Fibroblast of lung (primary cell): Measurements from ENCODE around the gene CLCNKA. TPM values are rescaled to one million over a fixed set of nuclear protein-coding genes. Genes with fewer than 3 reads are reported as not detected.

Experiments used
- DNase-seq, 2 donors: peaks; one replicate each; pipeline versions ENCODE4 v3.0.0 to v3.0.0-alpha.2; 2010; ENCODE audit warnings: low read depth in 2 of 2
- H2AFZ ChIP-seq: 2 replicates; pipeline ENCODE4 v1.5.1; 2012; ENCODE audit warnings: low read length, control low read depth, inconsistent platforms
- H3K27ac ChIP-seq: 2 replicates; pipeline ENCODE4 v1.5.1; 2011; ENCODE audit warnings: low read length, control low read depth; ENCODE audit not compliant: insufficient read depth
- H3K27me3 ChIP-seq: 2 replicates; pipeline ENCODE4 v1.5.1; 2011; ENCODE audit warnings: mild to moderate bottlenecking, low read length; ENCODE audit not compliant: control insufficient read depth, insufficient read depth
- H3K36me3 ChIP-seq: 2 replicates; pipeline ENCODE4 v1.5.1; 2011; ENCODE audit warnings: low read length; ENCODE audit not compliant: control insufficient read depth, insufficient read depth
- H3K4me1 ChIP-seq: 2 replicates; pipeline ENCODE4 v1.5.1; 2011; ENCODE audit warnings: low read length; ENCODE audit not compliant: control insufficient read depth, insufficient read depth; ENCODE audit errors: extremely low read depth
- H3K4me2 ChIP-seq: 2 replicates; pipeline ENCODE4 v1.5.1; 2011; ENCODE audit warnings: low read length, control low read depth; ENCODE audit not compliant: insufficient read depth; ENCODE audit errors: extremely low read depth
- H3K4me3 ChIP-seq, 4 experiments: fragments of 200-600 bp in 1 of 4; sonication (generic) in 1 of 4; replicated peaks in 1 of 4; 2 replicates each; pipeline ENCODE4 v1.5.1; 2011 to 2016; ENCODE audit warnings: low read length in 4 of 4, low read depth in 3 of 4, mild to moderate bottlenecking in 3 of 4, control low read depth in 2 of 4, inconsistent platforms in 1 of 4, mixed read lengths in 1 of 4; ENCODE audit not compliant: insufficient read depth in 1 of 4; ENCODE audit errors: control extremely low read depth in 1 of 4
- H3K79me2 ChIP-seq: 2 replicates; pipeline ENCODE4 v1.5.1; 2012; ENCODE audit warnings: mild to moderate bottlenecking, low read length, inconsistent platforms; ENCODE audit not compliant: control insufficient read depth, insufficient read depth
- H3K9ac ChIP-seq: 2 replicates; pipeline ENCODE4 v1.5.1; 2011; ENCODE audit warnings: mild to moderate bottlenecking, low read length, control low read depth; ENCODE audit not compliant: insufficient read depth
- H3K9me3 ChIP-seq: 2 replicates; pipeline ENCODE4 v1.5.1; 2012; ENCODE audit warnings: low read depth, low read length; ENCODE audit not compliant: control insufficient read depth, insufficient read depth
- H4K20me1 ChIP-seq: 2 replicates; pipeline ENCODE4 v1.5.1; 2011; ENCODE audit warnings: low read length; ENCODE audit not compliant: control insufficient read depth, insufficient read depth; ENCODE audit errors: extremely low read depth
- EZH2 ChIP-seq: IDR thresholded peaks from 2 replicates; pipeline ENCODE4 v1.5.1; 2012; ENCODE audit warnings: low read length, control low read depth, mild to moderate bottlenecking; ENCODE audit errors: missing control alignments
- polyA plus RNA-seq, 2 donors: library from polyadenylated mRNA; depleted of rRNA in 1 of 2; stranded (reverse) in 1 of 2; unstranded in 1 of 2; fragments of >200 nt; gene quantifications; 2 replicates each; pipeline ENCODE4 v1.2.1, GENCODE V29; 2011 to 2012; ENCODE audit warnings: missing spikeins in 1 of 2
- total RNA-seq: library from RNA; depleted of rRNA; stranded (reverse); fragments of >200 nt; gene quantifications from 2 replicates; pipeline ENCODE4 v1.2.1, GENCODE V29; 2014
- TF ChIP-seq, protein P1 (sequence below), 2 donors: IDR thresholded peaks in 1 of 2; conservative IDR thresholded peaks in 1 of 2; 1 replicate in 1 of 2; 2 replicates in 1 of 2; pipeline ENCODE4 v1.5.1; 2011 to 2012; ENCODE audit warnings: low read length in 2 of 2, control low read depth in 1 of 2, inconsistent platforms in 1 of 2, low read depth in 1 of 2, mild to moderate bottlenecking in 1 of 2

CLCNKA gene
- total and polyA plus RNA-seq, 2 donors (not counting 1 experiment from before 2014, with no cell fraction given), result under 0.01 TPM; not detected in 1

DNA sequence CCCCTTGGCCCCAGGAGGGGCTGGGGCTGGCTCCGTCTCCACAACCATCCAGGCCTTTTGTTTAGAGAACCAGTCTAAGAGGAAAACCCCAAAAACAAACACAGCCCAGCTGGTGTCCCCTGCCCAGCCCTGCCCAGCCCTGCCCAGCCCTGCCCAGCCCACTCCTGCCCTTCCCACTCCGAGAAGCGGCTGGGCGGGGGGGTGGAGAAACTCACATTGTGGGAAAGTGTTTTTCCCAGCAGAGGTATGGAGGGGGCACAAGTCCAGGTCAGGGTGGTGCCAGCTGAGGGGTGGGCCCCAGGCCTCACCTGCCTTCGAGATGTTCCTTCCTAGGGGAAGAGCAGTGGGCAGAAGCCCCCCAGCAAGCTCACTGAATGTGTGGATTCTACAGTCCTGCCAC lies 61.6 kb downstream of the CLCNKA start:
- no peaks in the 10 kb centered on the region for H3K79me2 ChIP-seq

More for the DNA sequence above, 61.6 kb downstream of the CLCNKA start:
- Histone ChIP-seq H3K4me2 (no peak overlapping the region), H3K36me3 (no peaks in the 10 kb centered on the region), H3K4me1 (peaks cover 4% of the 10 kb centered on the region), H3K4me3 (no peak overlapping the region), H3K9ac (no peak overlapping the region), H3K9me3 (no peaks in the 10 kb centered on the region), H4K20me1 (no peaks in the 10 kb centered on the region), H3K27me3 (no peaks in the 10 kb centered on the region), H2AFZ (no peak overlapping the region), H3K27ac (no peak overlapping the region)
- no peak for DNase-seq
- TF ChIP-seq, protein P1, sequence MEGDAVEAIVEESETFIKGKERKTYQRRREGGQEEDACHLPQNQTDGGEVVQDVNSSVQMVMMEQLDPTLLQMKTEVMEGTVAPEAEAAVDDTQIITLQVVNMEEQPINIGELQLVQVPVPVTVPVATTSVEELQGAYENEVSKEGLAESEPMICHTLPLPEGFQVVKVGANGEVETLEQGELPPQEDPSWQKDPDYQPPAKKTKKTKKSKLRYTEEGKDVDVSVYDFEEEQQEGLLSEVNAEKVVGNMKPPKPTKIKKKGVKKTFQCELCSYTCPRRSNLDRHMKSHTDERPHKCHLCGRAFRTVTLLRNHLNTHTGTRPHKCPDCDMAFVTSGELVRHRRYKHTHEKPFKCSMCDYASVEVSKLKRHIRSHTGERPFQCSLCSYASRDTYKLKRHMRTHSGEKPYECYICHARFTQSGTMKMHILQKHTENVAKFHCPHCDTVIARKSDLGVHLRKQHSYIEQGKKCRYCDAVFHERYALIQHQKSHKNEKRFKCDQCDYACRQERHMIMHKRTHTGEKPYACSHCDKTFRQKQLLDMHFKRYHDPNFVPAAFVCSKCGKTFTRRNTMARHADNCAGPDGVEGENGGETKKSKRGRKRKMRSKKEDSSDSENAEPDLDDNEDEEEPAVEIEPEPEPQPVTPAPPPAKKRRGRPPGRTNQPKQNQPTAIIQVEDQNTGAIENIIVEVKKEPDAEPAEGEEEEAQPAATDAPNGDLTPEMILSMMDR (conservative IDR thresholded peaks at IDR 0.05 in 1 of 2, IDR thresholded peaks at IDR 0.05 in 1 of 2; ENCODE audit: low read depth in 1 of 2, low read length in 2 of 2), result no peak
- no peak for TF ChIP-seq EZH2

Other genes with a start within 250 kb of the CLCNKA start
- 4.4 and 7.8 TPM in 2 replicates for gene UQCRHL, start 214.4 kb upstream of the CLCNKA start, total RNA-seq
- 1.3 and 2.7 TPM in 2 replicates for gene UQCRHL, start 214.4 kb upstream of the CLCNKA start, polyA plus RNA-seq
- 11.0 and 11.9 TPM in 2 replicates for gene SPEN, start 174.3 kb upstream of the CLCNKA start, total RNA-seq
- 3.8 and 5.1 TPM in 2 replicates for gene SPEN, start 174.3 kb upstream of the CLCNKA start, polyA plus RNA-seq
- 46.0 and 54.3 TPM in 2 replicates for gene ZBTB17, start 45.9 kb upstream of the CLCNKA start, total RNA-seq
- 12.6 and 20.4 TPM in 2 replicates for gene ZBTB17, start 45.9 kb upstream of the CLCNKA start, polyA plus RNA-seq
- gene SRARP, start 17.8 kb upstream of the CLCNKA start, total RNA-seq, result not detected in 2 replicates
- not detected in 2 replicates for gene SRARP, start 17.8 kb upstream of the CLCNKA start, polyA plus RNA-seq
- gene HSPB7, start 4.0 kb upstream of the CLCNKA start, total RNA-seq, result 1.0 and 4.5 TPM in 2 replicates
- gene HSPB7, start 4.0 kb upstream of the CLCNKA start, polyA plus RNA-seq, result 10.1 and 14.2 TPM in 2 replicates
- gene CLCNKB, start 21.7 kb downstream of the CLCNKA start, total RNA-seq, result under 0.01 and 0.33 TPM in 2 replicates
- 0.07 and 0.09 TPM in 2 replicates for gene CLCNKB, start 21.7 kb downstream of the CLCNKA start, polyA plus RNA-seq
- gene FAM131C, start 51.6 kb downstream of the CLCNKA start, total RNA-seq, result 0.26 and 0.50 TPM in 2 replicates
- 0.26 and 0.34 TPM in 2 replicates for gene FAM131C, start 51.6 kb downstream of the CLCNKA start, polyA plus RNA-seq
- gene EPHA2, start 134.0 kb downstream of the CLCNKA start, total RNA-seq, result 21.1 and 24.6 TPM in 2 replicates
- gene EPHA2, start 134.0 kb downstream of the CLCNKA start, polyA plus RNA-seq, result 9.8 and 22.6 TPM in 2 replicates
- gene ARHGEF19, start 190.6 kb downstream of the CLCNKA start, total RNA-seq, result 3.3 and 3.6 TPM in 2 replicates
- gene ARHGEF19, start 190.6 kb downstream of the CLCNKA start, polyA plus RNA-seq, result 2.5 and 3.3 TPM in 2 replicates
- 12.1 and 19.2 TPM in 2 replicates for gene CPLANE2, start 215.1 kb downstream of the CLCNKA start, total RNA-seq
- 2.4 and 4.0 TPM in 2 replicates for gene CPLANE2, start 215.1 kb downstream of the CLCNKA start, polyA plus RNA-seq